ENCODE data around the gene IL2RA.
"Not testable (repeated sequence)": the region's sequence is repeated elsewhere in the genome, so short reads cannot be mapped to it uniquely, and the experiment has no call there.

Gene IL2RA

GRCh38 chr10:5968037-5968680 is 94.0 kb downstream of the IL2RA start:
- no peaks in the 10 kb centered on the region for H3K27me3 ChIP-seq (ENCODE audit: insufficient read depth, low read length)

GRCh38 chr10:5965266-5965665 is 96.9 kb downstream of the IL2RA start:
- H3K9ac ChIP-seq (ENCODE audit: low read depth, low read length) = no peak overlapping the region
- no peak overlapping the region for H3K4me3 ChIP-seq (ENCODE audit: low read length)
- no peaks in the 10 kb centered on the region for H3K36me3 ChIP-seq (ENCODE audit: insufficient read depth, low read depth, low read length)
- no peaks in the 10 kb centered on the region for H3K27me3 ChIP-seq (ENCODE audit: insufficient read depth, low read length)
- no peaks in the 10 kb centered on the region for H3K4me1 ChIP-seq (ENCODE audit: insufficient read depth, low read length)
- H3K27ac ChIP-seq (ENCODE audit: low read length) = no peak overlapping the region
- no peaks in the 10 kb centered on the region for H3K9me3 ChIP-seq (ENCODE audit: insufficient read depth, low read depth, low read length)

More at GRCh38 chr10:5968037-5968680, 94.0 kb downstream of the IL2RA start:
- Histone ChIP-seq H3K9me3 (ENCODE audit: insufficient read depth, low read depth, low read length) (no peaks in the 10 kb centered on the region), H3K4me3 (ENCODE audit: low read length) (no peak overlapping the region), H3K9ac (ENCODE audit: low read depth, low read length) (no peak overlapping the region), H3K27ac (ENCODE audit: low read length) (no peak overlapping the region), H3K36me3 (ENCODE audit: insufficient read depth, low read depth, low read length) (no peaks in the 10 kb centered on the region), H3K4me1 (ENCODE audit: insufficient read depth, low read length) (no peaks in the 10 kb centered on the region)

GRCh38 chr10:5964736-5965135 is 97.4 kb downstream of the IL2RA start:
- H3K36me3 ChIP-seq (ENCODE audit: insufficient read depth, low read depth, low read length) = no peaks in the 10 kb centered on the region

GRCh38 chr10:5963591-5963990 is 98.6 kb downstream of the IL2RA start:
- no peaks in the 10 kb centered on the region for H3K9me3 ChIP-seq (ENCODE audit: insufficient read depth, low read depth, low read length)
- H3K9ac ChIP-seq (ENCODE audit: low read depth, low read length) = no peak overlapping the region
- H3K4me1 ChIP-seq (ENCODE audit: insufficient read depth, low read length) = no peaks in the 10 kb centered on the region
- H3K27ac ChIP-seq (ENCODE audit: low read length) = no peak overlapping the region
- no peaks in the 10 kb centered on the region for H3K36me3 ChIP-seq (ENCODE audit: insufficient read depth, low read depth, low read length)
- no peak overlapping the region for H3K4me3 ChIP-seq (ENCODE audit: low read length)
- no peaks in the 10 kb centered on the region for H3K27me3 ChIP-seq (ENCODE audit: insufficient read depth, low read length)

More at GRCh38 chr10:5964736-5965135, 97.4 kb downstream of the IL2RA start:
- Histone ChIP-seq H3K4me3 (ENCODE audit: low read length) (no peak overlapping the region), H3K9me3 (ENCODE audit: insufficient read depth, low read depth, low read length) (no peaks in the 10 kb centered on the region), H3K4me1 (ENCODE audit: insufficient read depth, low read length) (no peaks in the 10 kb centered on the region), H3K27me3 (ENCODE audit: insufficient read depth, low read length) (no peaks in the 10 kb centered on the region), H3K27ac (ENCODE audit: low read length) (no peak overlapping the region), H3K9ac (ENCODE audit: low read depth, low read length) (no peak overlapping the region)

- Histone ChIP-seq H3K9me3 (ENCODE audit: insufficient read depth, low read depth, low read length) (no peaks in the 10 kb centered on the region), H3K27ac (ENCODE audit: low read length) (no peak overlapping the region), H3K9ac (ENCODE audit: low read depth, low read length) (no peak overlapping the region), H3K27me3 (ENCODE audit: insufficient read depth, low read length) (no peaks in the 10 kb centered on the region), H3K4me3 (ENCODE audit: low read length) (no peak overlapping the region), H3K36me3 (ENCODE audit: insufficient read depth, low read depth, low read length) (no peaks in the 10 kb centered on the region), H3K4me1 (ENCODE audit: insufficient read depth, low read length) (no peaks in the 10 kb centered on the region)
Measured at GRCh38 chr10:5963071-5963470, 99.1 kb downstream of the IL2RA start.

GRCh38 chr10:5962358-5962940 is 99.7 kb downstream of the IL2RA start:
- not testable (repeated sequence) for H3K9me3 ChIP-seq (ENCODE audit: insufficient read depth, low read depth, low read length); H3K36me3 ChIP-seq (ENCODE audit: insufficient read depth, low read depth, low read length); H3K4me1 ChIP-seq (ENCODE audit: insufficient read depth, low read length); H3K4me3 ChIP-seq (ENCODE audit: low read length); H3K27ac ChIP-seq (ENCODE audit: low read length); H3K9ac ChIP-seq (ENCODE audit: low read depth, low read length); H3K27me3 ChIP-seq (ENCODE audit: insufficient read depth, low read length)

- no peak overlapping the region for H3K4me3 ChIP-seq (ENCODE audit: low read length)
- no peak overlapping the region for H3K9ac ChIP-seq (ENCODE audit: low read depth, low read length)
- H3K4me1 ChIP-seq (ENCODE audit: insufficient read depth, low read length) = no peaks in the 10 kb centered on the region
- H3K36me3 ChIP-seq (ENCODE audit: insufficient read depth, low read depth, low read length) = no peaks in the 10 kb centered on the region
- no peak overlapping the region for H3K27ac ChIP-seq (ENCODE audit: low read length)
- no peaks in the 10 kb centered on the region for H3K27me3 ChIP-seq (ENCODE audit: insufficient read depth, low read length)
- no peaks in the 10 kb centered on the region for H3K9me3 ChIP-seq (ENCODE audit: insufficient read depth, low read depth, low read length)
Measured at GRCh38 chr10:5961405-5962100, 100.6 kb downstream of the IL2RA start.

- not testable (repeated sequence) for H3K4me3 ChIP-seq (ENCODE audit: low read length); H3K36me3 ChIP-seq (ENCODE audit: insufficient read depth, low read depth, low read length); H3K9ac ChIP-seq (ENCODE audit: low read depth, low read length); H3K9me3 ChIP-seq (ENCODE audit: insufficient read depth, low read depth, low read length); H3K27me3 ChIP-seq (ENCODE audit: insufficient read depth, low read length); H3K4me1 ChIP-seq (ENCODE audit: insufficient read depth, low read length); H3K27ac ChIP-seq (ENCODE audit: low read length)
Measured at GRCh38 chr10:5960973-5961275, 101.2 kb downstream of the IL2RA start.

Data from iPS-20b (cell line).